IPS DF 19.7 (cell line): ENCODE measurements around the gene CD9.

Experiments
- DNase-seq: peaks from one replicate; pipeline ENCODE4 v3.0.0-alpha.2; 2013; ENCODE audit warnings: low read depth, low spot score

CD9 gene

GRCh38 chr12:6275928-6276887 lies 76.0 kb downstream of the CD9 start:
- no peak for DNase-seq

- DNase-seq: no peak
These were observed 76.9 kb downstream of the CD9 start for GRCh38 chr12:6276956-6277620.

GRCh38 chr12:6277982-6278438 lies 77.8 kb downstream of the CD9 start:
- no peak for DNase-seq

- no peak for DNase-seq
These were observed 78.4 kb downstream of the CD9 start for GRCh38 chr12:6278439-6279255.

- no peak for DNase-seq
These were observed 79.0 kb downstream of the CD9 start for GRCh38 chr12:6279256-6279628.

- DNase-seq: no peak
These were observed 79.4 kb downstream of the CD9 start for GRCh38 chr12:6279631-6280030.

- no peak for DNase-seq
These were observed 79.9 kb downstream of the CD9 start for GRCh38 chr12:6280053-6280469.

- no peak for DNase-seq
These were observed 80.5 kb downstream of the CD9 start for GRCh38 chr12:6280672-6281071.

GRCh38 chr12:6281081-6281809 lies 81.0 kb downstream of the CD9 start:
- no peak for DNase-seq

GRCh38 chr12:6282453-6282840 lies 82.2 kb downstream of the CD9 start:
- no peak for DNase-seq

GRCh38 chr12:6284273-6284672 lies 84.1 kb downstream of the CD9 start:
- no peak for DNase-seq

GRCh38 chr12:6285063-6285477 lies 84.9 kb downstream of the CD9 start:
- no peak for DNase-seq

GRCh38 chr12:6285532-6286306 lies 85.5 kb downstream of the CD9 start:
- DNase-seq: no peak
